HEK293 (cell line): Measurements from ENCODE around the gene CSNK2A1.

Source experiments
- ZBTB26 ChIP-seq: fragments of 450-650 bp; formaldehyde crosslinking; optimal IDR thresholded peaks from 2 replicates; pipeline ENCODE3; 2016; ENCODE audit warnings: missing biosample characterization, mild to moderate bottlenecking, missing genetic modification characterization
- ZBTB8A ChIP-seq: fragments of 450-650 bp; formaldehyde crosslinking; IDR thresholded peaks from 2 replicates; pipeline ENCODE4 v1.5.1; 2016; ENCODE audit warnings: missing biosample characterization, missing genetic modification characterization
- ZNF354C ChIP-seq: fragments of 450-650 bp; formaldehyde crosslinking; IDR thresholded peaks from 2 replicates; pipeline ENCODE4 v1.5.1; 2016; ENCODE audit warnings: missing biosample characterization, missing genetic modification characterization, low read depth, borderline replicate concordance
- ZNF785 ChIP-seq: fragments of 450-650 bp; formaldehyde crosslinking; IDR thresholded peaks from 2 replicates; pipeline ENCODE4 v1.5.1; 2016; ENCODE audit warnings: missing biosample characterization, missing genetic modification characterization
- TF ChIP-seq, protein P1 (sequence below): fragments of 450-650 bp; formaldehyde crosslinking; IDR thresholded peaks from 2 replicates; pipeline ENCODE4 v1.5.1; 2016; ENCODE audit warnings: missing biosample characterization, missing genetic modification characterization
- TF ChIP-seq, protein P2 (sequence below): fragments of 450-650 bp; formaldehyde crosslinking; IDR thresholded peaks from 2 replicates; pipeline ENCODE4 v1.5.1; 2016; ENCODE audit warnings: missing biosample characterization, missing genetic modification characterization
- TF ChIP-seq, protein P3 (sequence below): fragments of 450-650 bp; formaldehyde crosslinking; IDR thresholded peaks from 2 replicates; pipeline ENCODE4 v1.5.1; 2016; ENCODE audit warnings: missing biosample characterization, missing genetic modification characterization
- TF ChIP-seq, protein P4 (sequence below): fragments of 450-650 bp; formaldehyde crosslinking; conservative IDR thresholded peaks from 2 replicates; pipeline ENCODE4 v1.5.1; 2016; ENCODE audit warnings: low read depth, missing biosample characterization, missing genetic modification characterization
- TF ChIP-seq, protein P5 (sequence below): fragments of 450-650 bp; formaldehyde crosslinking; IDR thresholded peaks from 2 replicates; pipeline ENCODE4 v1.5.1; 2016; ENCODE audit warnings: missing biosample characterization, missing genetic modification characterization

GRCh38 chr20:543369-544152, at the start of gene CSNK2A1:
- peak; percentile 57; the same call in 1 of the 2 replicates for TF ChIP-seq ZBTB8A
- TF ChIP-seq, protein P1, sequence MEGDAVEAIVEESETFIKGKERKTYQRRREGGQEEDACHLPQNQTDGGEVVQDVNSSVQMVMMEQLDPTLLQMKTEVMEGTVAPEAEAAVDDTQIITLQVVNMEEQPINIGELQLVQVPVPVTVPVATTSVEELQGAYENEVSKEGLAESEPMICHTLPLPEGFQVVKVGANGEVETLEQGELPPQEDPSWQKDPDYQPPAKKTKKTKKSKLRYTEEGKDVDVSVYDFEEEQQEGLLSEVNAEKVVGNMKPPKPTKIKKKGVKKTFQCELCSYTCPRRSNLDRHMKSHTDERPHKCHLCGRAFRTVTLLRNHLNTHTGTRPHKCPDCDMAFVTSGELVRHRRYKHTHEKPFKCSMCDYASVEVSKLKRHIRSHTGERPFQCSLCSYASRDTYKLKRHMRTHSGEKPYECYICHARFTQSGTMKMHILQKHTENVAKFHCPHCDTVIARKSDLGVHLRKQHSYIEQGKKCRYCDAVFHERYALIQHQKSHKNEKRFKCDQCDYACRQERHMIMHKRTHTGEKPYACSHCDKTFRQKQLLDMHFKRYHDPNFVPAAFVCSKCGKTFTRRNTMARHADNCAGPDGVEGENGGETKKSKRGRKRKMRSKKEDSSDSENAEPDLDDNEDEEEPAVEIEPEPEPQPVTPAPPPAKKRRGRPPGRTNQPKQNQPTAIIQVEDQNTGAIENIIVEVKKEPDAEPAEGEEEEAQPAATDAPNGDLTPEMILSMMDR (tag by site-specific recombination) = no peak
- TF ChIP-seq, protein P2, sequence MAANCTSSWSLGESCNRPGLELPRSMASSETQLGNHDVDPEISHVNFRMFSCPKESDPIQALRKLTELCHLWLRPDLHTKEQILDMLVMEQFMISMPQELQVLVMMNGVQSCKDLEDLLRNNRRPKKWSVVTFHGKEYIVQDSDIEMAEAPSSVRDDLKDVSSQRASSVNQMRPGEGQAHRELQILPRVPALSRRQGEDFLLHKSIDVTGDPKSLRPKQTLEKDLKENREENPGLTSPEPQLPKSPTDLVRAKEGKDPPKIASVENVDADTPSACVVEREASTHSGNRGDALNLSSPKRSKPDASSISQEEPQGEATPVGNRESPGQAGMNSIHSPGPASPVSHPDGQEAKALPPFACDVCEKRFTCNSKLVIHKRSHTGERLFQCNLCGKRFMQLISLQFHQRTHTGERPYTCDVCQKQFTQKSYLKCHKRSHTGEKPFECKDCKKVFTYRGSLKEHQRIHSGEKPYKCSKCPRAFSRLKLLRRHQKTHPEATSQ (tag by site-specific recombination) = 0 out of 2 replicates have a peak, but pooled peaks have one; percentile 62
- TF ChIP-seq ZNF354C (tag by site-specific recombination) = no peak
- TF ChIP-seq, protein P3, sequence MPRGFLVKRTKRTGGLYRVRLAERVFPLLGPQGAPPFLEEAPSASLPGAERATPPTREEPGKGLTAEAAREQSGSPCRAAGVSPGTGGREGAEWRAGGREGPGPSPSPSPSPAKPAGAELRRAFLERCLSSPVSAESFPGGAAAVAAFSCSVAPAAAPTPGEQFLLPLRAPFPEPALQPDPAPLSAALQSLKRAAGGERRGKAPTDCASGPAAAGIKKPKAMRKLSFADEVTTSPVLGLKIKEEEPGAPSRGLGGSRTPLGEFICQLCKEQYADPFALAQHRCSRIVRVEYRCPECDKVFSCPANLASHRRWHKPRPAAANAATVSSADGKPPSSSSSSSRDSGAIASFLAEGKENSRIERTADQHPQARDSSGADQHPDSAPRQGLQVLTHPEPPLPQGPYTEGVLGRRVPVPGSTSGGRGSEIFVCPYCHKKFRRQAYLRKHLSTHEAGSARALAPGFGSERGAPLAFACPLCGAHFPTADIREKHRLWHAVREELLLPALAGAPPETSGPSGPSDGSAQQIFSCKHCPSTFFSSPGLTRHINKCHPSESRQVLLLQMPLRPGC = no peak
- peak; percentile 16 for TF ChIP-seq ZBTB26 (tag by site-specific recombination)
- TF ChIP-seq, protein P4, sequence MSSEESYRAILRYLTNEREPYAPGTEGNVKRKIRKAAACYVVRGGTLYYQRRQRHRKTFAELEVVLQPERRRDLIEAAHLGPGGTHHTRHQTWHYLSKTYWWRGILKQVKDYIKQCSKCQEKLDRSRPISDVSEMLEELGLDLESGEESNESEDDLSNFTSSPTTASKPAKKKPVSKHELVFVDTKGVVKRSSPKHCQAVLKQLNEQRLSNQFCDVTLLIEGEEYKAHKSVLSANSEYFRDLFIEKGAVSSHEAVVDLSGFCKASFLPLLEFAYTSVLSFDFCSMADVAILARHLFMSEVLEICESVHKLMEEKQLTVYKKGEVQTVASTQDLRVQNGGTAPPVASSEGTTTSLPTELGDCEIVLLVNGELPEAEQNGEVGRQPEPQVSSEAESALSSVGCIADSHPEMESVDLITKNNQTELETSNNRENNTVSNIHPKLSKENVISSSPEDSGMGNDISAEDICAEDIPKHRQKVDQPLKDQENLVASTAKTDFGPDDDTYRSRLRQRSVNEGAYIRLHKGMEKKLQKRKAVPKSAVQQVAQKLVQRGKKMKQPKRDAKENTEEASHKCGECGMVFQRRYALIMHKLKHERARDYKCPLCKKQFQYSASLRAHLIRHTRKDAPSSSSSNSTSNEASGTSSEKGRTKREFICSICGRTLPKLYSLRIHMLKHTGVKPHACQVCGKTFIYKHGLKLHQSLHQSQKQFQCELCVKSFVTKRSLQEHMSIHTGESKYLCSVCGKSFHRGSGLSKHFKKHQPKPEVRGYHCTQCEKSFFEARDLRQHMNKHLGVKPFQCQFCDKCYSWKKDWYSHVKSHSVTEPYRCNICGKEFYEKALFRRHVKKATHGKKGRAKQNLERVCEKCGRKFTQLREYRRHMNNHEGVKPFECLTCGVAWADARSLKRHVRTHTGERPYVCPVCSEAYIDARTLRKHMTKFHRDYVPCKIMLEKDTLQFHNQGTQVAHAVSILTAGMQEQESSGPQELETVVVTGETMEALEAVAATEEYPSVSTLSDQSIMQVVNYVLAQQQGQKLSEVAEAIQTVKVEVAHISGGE (tag by site-specific recombination) = peak; percentile 91
- TF ChIP-seq, protein P5, sequence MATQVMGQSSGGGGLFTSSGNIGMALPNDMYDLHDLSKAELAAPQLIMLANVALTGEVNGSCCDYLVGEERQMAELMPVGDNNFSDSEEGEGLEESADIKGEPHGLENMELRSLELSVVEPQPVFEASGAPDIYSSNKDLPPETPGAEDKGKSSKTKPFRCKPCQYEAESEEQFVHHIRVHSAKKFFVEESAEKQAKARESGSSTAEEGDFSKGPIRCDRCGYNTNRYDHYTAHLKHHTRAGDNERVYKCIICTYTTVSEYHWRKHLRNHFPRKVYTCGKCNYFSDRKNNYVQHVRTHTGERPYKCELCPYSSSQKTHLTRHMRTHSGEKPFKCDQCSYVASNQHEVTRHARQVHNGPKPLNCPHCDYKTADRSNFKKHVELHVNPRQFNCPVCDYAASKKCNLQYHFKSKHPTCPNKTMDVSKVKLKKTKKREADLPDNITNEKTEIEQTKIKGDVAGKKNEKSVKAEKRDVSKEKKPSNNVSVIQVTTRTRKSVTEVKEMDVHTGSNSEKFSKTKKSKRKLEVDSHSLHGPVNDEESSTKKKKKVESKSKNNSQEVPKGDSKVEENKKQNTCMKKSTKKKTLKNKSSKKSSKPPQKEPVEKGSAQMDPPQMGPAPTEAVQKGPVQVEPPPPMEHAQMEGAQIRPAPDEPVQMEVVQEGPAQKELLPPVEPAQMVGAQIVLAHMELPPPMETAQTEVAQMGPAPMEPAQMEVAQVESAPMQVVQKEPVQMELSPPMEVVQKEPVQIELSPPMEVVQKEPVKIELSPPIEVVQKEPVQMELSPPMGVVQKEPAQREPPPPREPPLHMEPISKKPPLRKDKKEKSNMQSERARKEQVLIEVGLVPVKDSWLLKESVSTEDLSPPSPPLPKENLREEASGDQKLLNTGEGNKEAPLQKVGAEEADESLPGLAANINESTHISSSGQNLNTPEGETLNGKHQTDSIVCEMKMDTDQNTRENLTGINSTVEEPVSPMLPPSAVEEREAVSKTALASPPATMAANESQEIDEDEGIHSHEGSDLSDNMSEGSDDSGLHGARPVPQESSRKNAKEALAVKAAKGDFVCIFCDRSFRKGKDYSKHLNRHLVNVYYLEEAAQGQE = no peak
- TF ChIP-seq ZNF785 (tag by site-specific recombination) = no peak
